Gastroesophageal sphincter (tissue), 4 donors: ENCODE results near the gene ELL. TPM values are rescaled to one million over a fixed set of nuclear protein-coding genes. Genes with fewer than 3 reads are reported as not detected.

Experiments
- ATAC-seq: fragments of 150-250 bp; one replicate; pipeline ENCODE4 v1.9.1; 2016; ENCODE audit warnings: mild to moderate bottlenecking, moderate library complexity
- H3K27ac ChIP-seq, 4 donors: fragments of 200-600 bp; sonication (generic) in 3 of 4; 1 replicate in 3 of 4; 2 replicates in 1 of 4; pipeline ENCODE4 v1.5.1; 2016 to 2019
- H3K27me3 ChIP-seq: fragments of 200-600 bp; sonication (generic); one replicate; pipeline ENCODE4 v1.5.1; 2019
- H3K36me3 ChIP-seq, 2 donors: fragments of 200-600 bp; sonication (generic); one replicate each; pipeline ENCODE4 v1.5.1; 2019; ENCODE audit warnings: control low read depth in 1 of 2
- H3K4me1 ChIP-seq, 3 donors: fragments of 200-600 bp; sonication (generic); 1 replicate in 2 of 3; 2 replicates in 1 of 3; pipeline ENCODE4 v1.5.1; 2016 to 2019; ENCODE audit warnings: control low read depth in 2 of 3
- H3K4me3 ChIP-seq, 2 donors: fragments of 200-600 bp; sonication (generic); one replicate each; pipeline ENCODE4 v1.5.1; 2019; ENCODE audit warnings: mild to moderate bottlenecking in 1 of 2, moderate library complexity in 1 of 2
- H3K9me3 ChIP-seq, 3 donors: fragments of 200-600 bp; sonication (generic); one replicate each; pipeline ENCODE4 v1.5.1; 2017 to 2019; ENCODE audit warnings: control low read depth in 2 of 3
- CTCF ChIP-seq, 4 experiments: fragments of 200-600 bp in 2 of 4; fragments of 450-650 bp in 2 of 4; sonication (generic) in 1 of 4; IDR thresholded peaks; one replicate each; pipeline ENCODE4 v1.5.1; 2017 to 2019; ENCODE audit warnings: antibody characterized with exemption in 4 of 4, mild to moderate bottlenecking in 2 of 4, moderate library complexity in 2 of 4
- EP300 ChIP-seq: sonication (generic); formaldehyde crosslinking; IDR thresholded peaks from one replicate; pipeline ENCODE4 v1.6.1; 2017; ENCODE audit warnings: antibody characterized with exemption, mild to moderate bottlenecking
- POLR2A ChIP-seq, 2 donors: fragments of 450-650 bp; IDR thresholded peaks; one replicate each; pipeline ENCODE4 v1.6.1; 2017; ENCODE audit warnings: antibody characterized with exemption in 2 of 2, mild to moderate bottlenecking in 2 of 2, moderate library complexity in 1 of 2
- POLR2AphosphoS5 ChIP-seq: sonication (generic); formaldehyde crosslinking; IDR thresholded peaks from one replicate; pipeline ENCODE4 v1.6.1; 2017; ENCODE audit warnings: antibody characterized with exemption
- WGBS, 2 donors: methylation state at CpG; one replicate each; pipeline ENCODE4 v1.1.5; 2018; ENCODE audit warnings: low coverage in 1 of 2; 5-methylcytosine and 5-hydroxymethylcytosine counted together
- total RNA-seq, 4 donors: library from RNA; depleted of rRNA; stranded (reverse); fragments of >200 nt; gene quantifications; one replicate each; pipeline ENCODE4 v1.1.0, GENCODE V29; 2016

ELL gene
- total RNA-seq, 4 donors from 2014 or later, result 12.5 to 19.0 (median 14.7) TPM

- no peak for ATAC-seq
- WGBS, 2 donors, result 51 to 53% methylated on average over 4 to 11 of the region's 13 CpGs
- H3K4me3 ChIP-seq, result no peak overlapping the region
- no peaks in the 10 kb centered on the region for H3K9me3 ChIP-seq
- peaks cover 0 to 24% of the 10 kb centered on the region in 2 donors for H3K36me3 ChIP-seq
- H3K4me1 ChIP-seq, result peaks cover 0 to 57% (median 22%) of the 10 kb centered on the region in 3 donors
- H3K27ac ChIP-seq, result peak overlapping the region in 3 of 4 donors; percentile 83
- TF ChIP-seq CTCF (IDR thresholded peaks at IDR 0.05) (no peak), POLR2AphosphoS5 (no peak)
- no peaks in the 10 kb centered on the region for H3K27me3 ChIP-seq
These were observed 82.6 kb downstream of the ELL start for GRCh38 chr19:18439025-18439909.

DNA sequence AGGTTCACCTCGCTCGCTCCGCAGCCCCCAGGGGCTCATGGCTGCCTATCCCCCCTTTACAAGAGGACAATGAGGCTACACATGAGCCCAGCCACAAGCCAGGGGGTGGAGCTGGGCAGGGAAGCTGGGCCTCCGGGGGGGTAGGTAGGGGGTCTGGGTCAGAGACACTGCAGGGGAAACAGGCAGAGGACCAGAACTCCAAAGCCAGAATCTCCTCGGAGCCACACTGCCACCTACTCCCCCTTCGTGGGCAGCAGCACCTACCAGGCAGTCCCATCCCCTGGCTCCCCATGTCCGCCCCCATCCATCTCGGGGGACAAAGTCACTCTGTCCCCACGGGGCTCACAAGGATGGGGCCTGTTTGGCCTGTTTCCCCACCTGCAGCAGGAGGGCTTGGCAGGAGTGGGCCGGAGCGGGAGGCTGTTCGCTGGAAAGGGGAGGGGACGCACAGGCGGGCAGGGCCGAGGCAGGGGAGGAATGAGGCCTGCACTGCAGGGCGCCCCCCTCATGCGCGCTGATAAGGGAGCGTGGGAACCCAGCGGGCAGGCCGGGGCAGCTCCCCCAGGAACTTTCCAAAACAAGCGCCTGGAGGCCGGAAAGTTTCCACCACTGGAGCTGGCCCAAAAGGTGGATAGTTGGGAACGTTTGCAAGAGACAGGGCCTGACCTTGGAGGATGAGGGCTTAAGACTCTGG lies 83.4 kb downstream of the ELL start:
- Histone ChIP-seq H3K27ac (peak overlapping the region in 3 of 4 donors; percentile 83), H3K4me3 (peak overlapping the region in 1 of 2 donors; percentile 61), H3K9me3 (no peaks in the 10 kb centered on the region), H3K27me3 (no peaks in the 10 kb centered on the region), H3K36me3 (peaks cover 0 to 16% of the 10 kb centered on the region in 2 donors), H3K4me1 (peaks cover 0 to 64% (median 24%) of the 10 kb centered on the region in 3 donors)
- WGBS, 2 donors, result 0 to 30% methylated on average over 1 to 4 of the region's 24 CpGs
- no peak for TF ChIP-seq POLR2A (IDR thresholded peaks at IDR 0.05)
- TF ChIP-seq CTCF (IDR thresholded peaks at IDR 0.05), result no peak
- TF ChIP-seq POLR2AphosphoS5, result no peak
- TF ChIP-seq EP300, result no peak
- ATAC-seq, result no peak

GRCh38 chr19:18437491-18438330 lies 84.2 kb downstream of the ELL start, which contains the start of gene ISYNA1:
Gene ISYNA1 (minus strand): TSS chr19:18438133. CDS start chr19:18437979, 154 bp downstream.
- H3K27ac ChIP-seq, result peak within 1 kb of the TSS in 3 of 4 donors; percentile 83
- no CpG with 5 or more reads among the region's 99 CpGs for WGBS, 2 donors
- peak; percentile 26 for ATAC-seq
- H3K4me1 ChIP-seq, result peaks cover 0 to 72% (median 29%) of the 10 kb centered on the region in 3 donors
- H3K9me3 ChIP-seq, result no peaks in the 10 kb centered on the region
- peaks cover 0 to 10% of the 10 kb centered on the region in 2 donors for H3K36me3 ChIP-seq
- no peak for TF ChIP-seq POLR2AphosphoS5
- peak in 1 of 2 donors; percentile 13 for TF ChIP-seq POLR2A (IDR thresholded peaks at IDR 0.05)
- peak within 1 kb of the TSS; percentile 19 to 61 for H3K4me3 ChIP-seq
- H3K27me3 ChIP-seq, result no peaks in the 10 kb centered on the region

DNA sequence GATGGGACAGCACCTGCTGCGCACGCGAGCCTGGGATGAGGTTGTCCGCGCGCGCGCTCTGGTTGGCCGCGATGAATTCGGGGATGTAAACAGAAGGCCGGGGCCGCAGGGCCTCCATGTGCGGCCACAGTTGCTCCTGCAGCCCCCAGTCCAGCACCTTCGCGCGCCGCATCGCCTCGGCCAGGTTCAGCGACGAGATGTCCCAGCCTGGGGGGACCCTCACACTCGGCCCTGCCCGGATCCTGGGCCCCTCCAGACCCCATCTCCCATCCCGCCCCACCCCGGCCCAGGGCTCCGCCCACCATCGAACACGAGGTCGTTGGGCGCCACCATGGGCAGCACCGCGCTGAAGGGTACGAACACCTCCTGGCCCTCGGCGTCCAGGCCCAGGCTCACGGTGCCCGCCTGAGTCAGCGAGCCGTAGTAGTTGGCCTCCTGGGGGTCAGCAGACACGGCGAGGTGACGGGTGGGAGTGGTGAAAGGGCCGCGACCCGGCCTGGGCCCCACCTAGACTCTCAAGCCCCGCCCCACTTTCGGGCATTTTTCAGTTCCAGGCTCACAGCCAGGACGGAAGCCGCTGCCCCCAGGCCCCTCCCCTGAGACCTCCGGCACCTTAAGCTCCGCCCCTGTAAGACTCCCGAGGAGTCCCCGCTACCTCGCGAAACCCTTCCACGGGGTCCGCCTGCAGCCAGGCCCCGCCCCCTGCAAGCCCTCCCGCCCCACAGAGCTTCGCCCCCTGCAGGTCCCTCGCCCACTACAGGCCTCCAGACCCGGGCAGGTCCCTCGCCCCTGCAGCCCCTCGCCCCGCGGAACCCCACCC lies 85.0 kb downstream of the ELL start:
- no peaks in the 10 kb centered on the region for H3K9me3 ChIP-seq
- TF ChIP-seq CTCF (IDR thresholded peaks at IDR 0.05) (peak in 1 of 4 experiments; percentile 26), POLR2A (IDR thresholded peaks at IDR 0.05) (no peak), POLR2AphosphoS5 (no peak)
- H3K27ac ChIP-seq, result peak overlapping the region in 3 of 4 donors; percentile 83
- H3K27me3 ChIP-seq, result no peaks in the 10 kb centered on the region
- peaks cover 0 to 80% (median 29%) of the 10 kb centered on the region in 3 donors for H3K4me1 ChIP-seq
- ATAC-seq, result peak; percentile 40
- 9 to 49% methylated on average over 7 to 11 of the region's 67 CpGs for WGBS, 2 donors
- peak overlapping the region; percentile 19 to 61 for H3K4me3 ChIP-seq
- H3K36me3 ChIP-seq, result peaks cover 0 to 10% of the 10 kb centered on the region in 2 donors
